HEK293T (cell line): ENCODE results near the gene FILIP1.

Experiments
- ARNT ChIP-seq: fragments of 450-650 bp; IDR thresholded peaks from 2 replicates; pipeline ENCODE4 v1.6.1; 2017; ENCODE audit warnings: mild to moderate bottlenecking
- ELF4 ChIP-seq: fragments of 450-650 bp; IDR thresholded peaks from 2 replicates; pipeline ENCODE4 v1.6.1; 2017; ENCODE audit warnings: antibody characterized with exemption
- FOXA1 ChIP-seq: fragments of 450-650 bp; IDR thresholded peaks from 2 replicates; pipeline ENCODE4 v1.6.1; 2016; ENCODE audit warnings: mild to moderate bottlenecking
- FOXK2 ChIP-seq: fragments of 450-650 bp; IDR thresholded peaks from 2 replicates; pipeline ENCODE4 v1.6.1; 2016; ENCODE audit warnings: mild to moderate bottlenecking
- HDGF ChIP-seq: fragments of 450-650 bp; IDR thresholded peaks from 2 replicates; pipeline ENCODE4 v1.6.1; 2017; ENCODE audit warnings: antibody characterized with exemption, borderline replicate concordance
- LEF1 ChIP-seq: fragments of 450-650 bp; IDR thresholded peaks from 2 replicates; pipeline ENCODE4 v1.6.1; 2017; ENCODE audit warnings: mild to moderate bottlenecking, borderline replicate concordance
- NFRKB ChIP-seq: fragments of 450-650 bp; IDR thresholded peaks from 2 replicates; pipeline ENCODE4 v1.6.1; 2016; ENCODE audit warnings: mild to moderate bottlenecking, moderate library complexity
- SP1 ChIP-seq: fragments of 450-650 bp; IDR thresholded peaks from 2 replicates; pipeline ENCODE4 v1.6.1; 2017

GRCh38 chr6:75374961-75375400 lies 118.6 kb downstream of the FILIP1 start:
- TF ChIP-seq LEF1 (no peak), FOXK2 (no peak), NFRKB (no peak), FOXA1 (no peak), ARNT (no peak), ELF4 (no peak), HDGF (no peak), SP1 (no peak)
